GM12873 (cell line): Measurements from ENCODE around the gene HDAC4.

Experiments
- CTCF ChIP-seq: IDR thresholded peaks from 2 replicates; pipeline ENCODE4 v1.5.1; 2012; ENCODE audit warnings: low read depth, mild to moderate bottlenecking, moderate library complexity, low read length, control low read depth; ENCODE audit not compliant: insufficient read depth; ENCODE audit errors: missing control alignments

HDAC4 gene

GRCh38 chr2:239339241-239339640 lies 61.6 kb downstream of the HDAC4 start:
- TF ChIP-seq CTCF: no peak

DNA sequence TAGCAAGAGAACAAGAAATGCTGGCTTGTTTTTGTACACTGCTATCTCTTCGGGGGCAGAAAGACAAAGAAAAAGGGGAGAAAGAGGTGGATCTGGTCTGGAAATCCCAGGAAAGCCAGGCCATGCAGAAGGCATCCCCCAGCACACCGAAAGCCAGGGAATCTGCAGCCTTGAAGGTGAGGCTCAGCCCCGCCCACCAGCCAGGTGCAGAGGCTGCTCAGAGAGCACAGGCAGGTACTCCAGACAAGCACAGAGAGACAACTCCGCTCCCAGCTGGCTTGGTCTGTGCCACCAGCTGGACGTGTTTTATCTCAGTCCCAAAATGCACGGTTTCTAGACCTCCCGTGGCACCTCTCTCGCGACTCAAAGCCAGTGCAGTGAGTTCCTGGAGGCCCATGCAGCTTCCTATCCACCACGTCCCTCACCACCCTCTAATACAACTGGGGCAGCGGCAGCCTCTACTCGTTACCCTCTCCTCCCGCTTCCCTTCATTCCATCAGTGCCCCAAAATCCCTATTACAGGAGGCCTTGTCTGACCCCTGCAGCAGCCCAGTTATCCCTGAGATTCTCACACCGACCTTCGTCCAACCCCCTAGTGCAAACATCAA lies 62.8 kb downstream of the HDAC4 start:
- TF ChIP-seq CTCF: no peak

DNA sequence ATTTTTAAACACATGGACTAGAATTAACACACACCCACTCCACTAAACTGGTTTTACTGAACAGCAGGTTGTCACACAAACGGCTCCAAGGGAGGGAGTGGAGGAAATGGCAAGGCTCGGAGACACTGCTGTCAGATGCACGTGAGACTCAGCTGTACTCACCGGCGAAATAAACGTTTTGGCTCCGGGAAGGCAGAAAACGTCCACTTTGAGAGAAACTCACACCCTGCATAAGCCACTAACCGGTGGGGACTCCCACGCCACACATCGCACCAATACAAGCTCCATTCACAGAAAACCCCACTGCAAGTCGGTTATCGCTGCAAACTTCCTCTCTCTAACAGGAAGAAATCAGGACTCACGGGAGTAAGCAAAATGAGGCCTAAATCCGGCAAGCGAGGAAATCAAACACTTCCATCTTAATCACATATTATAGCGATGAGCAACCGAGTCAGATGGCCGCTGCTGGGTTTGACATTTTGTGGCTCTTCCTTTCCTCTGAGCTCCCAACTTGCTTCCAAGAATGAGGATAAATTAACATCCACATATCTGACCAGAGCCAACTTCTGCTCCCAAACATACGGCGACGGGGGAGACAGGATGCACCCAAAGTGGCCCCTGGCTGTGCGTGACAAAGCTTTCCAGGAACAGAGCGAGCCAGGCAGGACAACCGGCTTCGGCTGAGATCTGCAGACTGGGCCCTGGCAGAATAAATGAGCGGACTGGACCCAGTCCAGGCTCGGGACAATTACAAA lies 63.5 kb downstream of the HDAC4 start:
- no peak for TF ChIP-seq CTCF

DNA sequence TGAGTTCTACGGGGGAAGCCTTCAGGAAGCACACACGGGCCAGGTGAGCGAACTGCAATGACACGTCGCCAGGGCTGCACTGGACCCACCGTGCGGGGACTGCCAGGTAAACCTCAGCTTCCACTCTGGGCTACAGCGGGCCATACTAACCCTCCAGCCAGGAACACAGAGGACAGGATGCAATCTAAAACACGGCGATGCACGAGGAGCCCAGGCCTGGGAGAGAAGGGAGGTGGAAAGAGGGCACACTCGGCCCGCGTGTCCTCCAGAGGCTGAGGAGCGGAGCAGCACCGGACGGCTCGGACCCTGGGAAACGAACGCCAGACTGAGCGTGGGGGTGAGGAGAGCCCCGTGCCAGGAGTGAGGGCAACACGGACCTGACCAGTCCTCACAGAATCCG lies 69.3 kb downstream of the HDAC4 start:
- TF ChIP-seq CTCF: no peak

GRCh38 chr2:239330836-239331235 lies 70.0 kb downstream of the HDAC4 start:
- TF ChIP-seq CTCF: no peak

- TF ChIP-seq CTCF: no peak
Measured at GRCh38 chr2:239329972-239330572, 70.7 kb downstream of the HDAC4 start.

DNA sequence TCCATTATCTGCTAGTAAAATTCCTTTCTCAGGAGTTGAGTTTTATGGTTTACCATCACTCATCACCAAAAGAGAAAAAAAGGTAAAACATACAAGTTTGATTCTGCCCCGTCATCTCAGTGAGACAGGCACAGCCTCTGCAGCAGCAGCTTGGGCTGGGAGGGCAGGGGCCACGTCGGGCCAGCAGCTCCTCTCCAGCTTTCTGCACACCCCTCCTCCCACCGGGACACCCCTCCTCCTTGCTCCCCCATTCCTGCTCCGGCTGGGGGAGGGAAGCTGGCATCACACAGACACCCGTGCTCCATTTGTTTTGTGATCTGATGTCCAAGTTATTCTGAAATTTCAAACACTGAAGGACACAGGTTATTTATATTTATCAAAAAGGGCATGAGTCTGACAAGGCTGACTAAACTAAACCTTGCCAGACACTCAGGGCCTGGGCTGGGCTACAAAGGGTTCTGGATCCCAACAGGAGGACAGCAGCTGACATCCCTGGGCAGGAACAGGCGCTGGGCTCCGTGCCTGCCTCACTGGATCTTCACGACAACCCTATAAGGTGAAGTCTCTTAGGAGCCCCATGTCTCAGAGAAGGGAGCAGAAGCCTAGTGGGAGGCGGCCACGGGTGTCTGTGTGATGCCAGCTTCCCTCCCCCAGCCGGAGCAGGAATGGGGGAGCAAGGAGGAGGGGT lies 71.4 kb downstream of the HDAC4 start:
- TF ChIP-seq CTCF: no peak
